HG02759 (cell line): ENCODE results near the gene DLGAP4.

Experiments used
- ATAC-seq: cut with Tn5 transposase; IDR thresholded peaks from one replicate; pipeline ENCODE4 v1.9.1; 2021; ENCODE audit warnings: mild to moderate bottlenecking, moderate library complexity; ENCODE audit not compliant: unreplicated experiment

DLGAP4 gene

GRCh38 chr20:36399969-36400545 is 93.9 kb downstream of the DLGAP4 start:
- no peak for ATAC-seq

DNA sequence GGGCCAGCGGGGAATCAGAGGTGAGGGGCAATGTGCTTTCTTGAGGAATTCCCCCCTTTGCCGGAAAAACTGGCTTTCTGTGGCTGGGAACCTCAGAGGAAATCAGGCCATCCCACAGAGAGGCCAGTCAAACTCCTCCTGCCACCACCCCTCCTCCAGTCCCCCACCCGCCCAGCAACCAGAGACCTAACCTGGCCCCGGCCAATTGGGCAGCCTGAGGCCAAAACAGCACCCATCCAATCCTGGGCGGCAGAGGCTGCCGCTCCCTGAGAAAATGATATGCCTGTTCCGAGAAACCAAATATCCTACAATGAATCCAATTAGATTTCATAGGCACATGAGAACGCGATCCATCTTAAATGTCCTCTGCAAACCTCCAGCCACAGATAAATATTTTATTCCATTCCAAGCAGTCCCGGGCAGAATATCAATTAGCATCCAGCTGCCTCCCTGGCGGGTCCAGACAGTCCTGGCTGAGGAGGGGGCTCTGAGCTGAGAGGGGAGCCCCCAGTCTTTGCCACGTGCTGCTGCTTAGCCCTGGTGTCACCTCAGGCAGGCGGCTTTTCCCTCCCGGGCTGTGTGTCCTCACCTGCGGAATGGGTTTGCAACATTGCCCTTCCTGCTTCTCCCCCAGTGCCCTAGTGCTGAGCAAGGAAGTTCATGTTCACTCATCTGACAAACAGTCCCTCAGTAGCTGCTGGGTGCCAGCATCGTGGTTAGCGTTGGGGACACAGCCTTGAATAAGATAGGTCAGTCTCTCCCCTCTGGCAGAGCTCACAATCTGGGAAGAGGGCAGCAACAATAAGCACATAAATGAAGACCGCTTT is 95.0 kb downstream of the DLGAP4 start:
- ATAC-seq: no peak

DNA sequence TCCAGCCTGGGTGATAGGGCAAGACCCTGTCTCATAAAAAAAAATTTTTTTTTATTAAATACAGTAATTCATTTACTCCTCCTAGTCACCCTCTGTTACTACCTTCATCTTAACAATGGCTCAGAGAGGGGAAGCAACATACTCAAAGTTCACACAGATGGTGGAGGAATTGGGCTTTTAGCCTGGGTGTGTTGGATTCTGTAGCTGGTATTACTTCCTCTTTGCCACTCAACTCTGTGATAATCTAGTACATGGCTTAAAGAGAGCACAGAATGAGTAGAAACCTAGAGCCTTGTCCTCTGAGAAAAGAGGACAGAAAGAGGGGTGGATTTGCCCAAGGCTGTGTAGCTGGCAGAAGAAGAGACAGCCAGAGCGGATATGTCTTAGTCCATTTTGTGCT is 96.6 kb downstream of the DLGAP4 start:
- no peak for ATAC-seq

- no peak for ATAC-seq
Measured at GRCh38 chr20:36404435-36404978, 98.4 kb downstream of the DLGAP4 start.

- no peak for ATAC-seq
Measured at GRCh38 chr20:36405255-36405654, 99.1 kb downstream of the DLGAP4 start.

DNA sequence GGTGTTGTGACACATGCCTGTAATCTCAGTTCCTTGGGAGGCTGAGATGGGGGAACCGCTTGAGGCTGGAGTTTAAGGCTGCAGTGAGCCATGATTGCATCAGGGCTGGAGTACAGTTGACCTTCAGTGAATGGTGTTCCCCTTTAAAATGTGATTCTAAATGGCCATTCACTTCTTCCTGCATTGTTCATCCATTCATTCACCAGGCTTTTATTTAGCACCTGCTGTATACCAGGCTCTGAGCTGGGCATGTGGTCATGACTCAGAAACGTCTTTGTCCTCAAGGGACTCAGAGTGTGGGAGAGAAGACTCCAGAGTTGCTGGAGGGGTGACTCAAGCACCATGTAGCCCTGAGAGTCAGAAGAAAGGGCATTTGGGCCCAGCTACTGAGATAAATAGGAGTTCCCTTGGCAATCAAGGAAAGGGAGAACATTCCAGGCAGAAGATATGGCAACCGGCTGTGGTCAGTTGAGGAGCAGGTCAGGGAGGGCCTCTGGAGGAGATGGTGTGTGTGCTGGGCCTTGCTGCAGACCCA is 101.1 kb downstream of the DLGAP4 start:
- no peak for ATAC-seq

DNA sequence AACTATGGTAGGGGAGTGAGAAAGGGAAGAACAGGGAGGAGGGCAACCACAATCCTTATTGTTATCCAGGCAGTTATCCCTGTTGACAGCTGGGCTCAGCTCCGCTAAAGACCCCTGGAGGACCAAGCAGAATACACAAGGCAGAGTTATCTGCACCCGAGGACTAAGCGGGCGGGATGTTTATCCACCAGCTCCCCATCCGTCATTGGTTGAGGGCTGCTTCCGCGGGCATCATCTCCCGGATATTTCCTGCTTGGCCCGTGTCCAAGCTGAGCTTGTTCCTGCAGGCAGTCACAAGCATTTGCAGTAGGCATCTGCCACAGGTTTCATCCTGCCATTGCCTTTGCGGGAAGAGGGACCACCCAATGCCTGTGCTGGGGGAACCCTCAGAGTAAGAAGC is 102.1 kb downstream of the DLGAP4 start:
- no peak for ATAC-seq

DNA sequence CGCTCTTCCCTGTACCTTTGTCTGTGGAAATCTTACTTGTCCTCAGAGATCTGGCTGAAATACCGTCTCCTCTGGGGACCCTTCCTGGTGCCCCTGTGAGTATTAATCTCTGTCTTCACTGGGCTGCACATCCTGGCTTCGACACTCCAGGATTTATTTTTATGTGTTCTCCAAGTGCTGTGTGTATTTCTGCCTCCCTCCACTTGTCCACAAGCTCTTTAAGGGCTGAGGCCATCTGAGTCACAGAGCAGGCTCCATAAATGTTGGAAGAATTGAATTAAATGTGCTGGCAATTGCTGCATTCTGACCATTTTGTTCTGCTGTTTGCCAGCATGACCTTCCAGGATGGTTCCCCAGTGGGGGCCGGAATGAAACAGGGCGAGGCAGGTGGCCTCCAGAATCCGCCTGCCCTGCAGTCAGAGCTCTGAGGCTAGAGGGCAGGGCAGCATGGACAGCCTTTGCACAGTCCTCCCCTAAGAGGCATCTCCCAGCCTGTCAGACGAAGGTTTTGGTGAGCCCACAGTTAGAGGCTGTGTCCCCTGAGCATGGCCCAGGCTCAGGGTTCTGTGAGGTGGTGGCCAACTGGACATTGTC is 105.8 kb downstream of the DLGAP4 start:
- ATAC-seq: no peak

GRCh38 chr20:36415475-36416002 is 109.4 kb downstream of the DLGAP4 start:
- no peak for ATAC-seq

GRCh38 chr20:36418711-36419110 is 112.6 kb downstream of the DLGAP4 start:
- no peak for ATAC-seq

DNA sequence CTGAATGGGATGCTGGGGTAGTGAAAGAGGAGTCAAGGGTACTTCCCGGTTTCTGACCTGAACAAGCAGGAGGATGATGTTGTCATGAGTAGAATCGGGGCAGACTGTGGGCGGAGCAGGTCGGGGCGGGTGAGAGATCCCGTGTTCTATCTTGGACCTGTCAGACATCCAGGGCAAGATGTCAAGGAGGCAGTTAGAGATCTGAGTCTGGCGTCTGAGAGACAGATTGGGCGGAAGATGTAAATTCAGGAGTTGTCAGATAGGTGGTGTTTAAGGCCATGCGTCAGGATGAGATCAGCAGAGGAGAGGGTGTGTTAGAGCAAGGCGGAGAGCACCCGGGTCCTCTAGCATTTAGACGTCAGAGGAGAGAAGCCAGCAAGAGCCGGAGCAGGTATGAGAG is 115.5 kb downstream of the DLGAP4 start:
- ATAC-seq: no peak

- ATAC-seq: no peak
Measured at GRCh38 chr20:36424314-36424713, 118.2 kb downstream of the DLGAP4 start.

DNA sequence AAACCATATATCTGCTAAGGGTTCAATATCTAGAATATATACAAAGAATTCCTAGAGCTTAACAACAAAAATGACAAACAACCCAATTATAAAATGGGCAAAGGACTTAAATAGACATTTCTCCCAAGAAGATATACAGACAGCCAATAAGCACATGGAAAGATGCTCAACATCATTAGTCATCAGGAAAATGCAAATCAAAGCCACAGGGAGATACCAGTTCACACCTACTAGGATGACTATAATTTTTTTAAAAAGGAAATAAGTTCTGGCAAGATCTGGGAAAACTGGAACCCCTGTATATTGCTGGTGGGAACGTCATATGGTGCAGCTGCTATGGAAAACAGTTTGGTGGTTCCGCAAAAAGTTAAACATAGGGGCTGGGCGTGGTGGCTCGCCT is 119.0 kb downstream of the DLGAP4 start:
- no peak for ATAC-seq

- no peak for ATAC-seq
Measured at GRCh38 chr20:36431604-36432003, 125.5 kb downstream of the DLGAP4 start.

DNA sequence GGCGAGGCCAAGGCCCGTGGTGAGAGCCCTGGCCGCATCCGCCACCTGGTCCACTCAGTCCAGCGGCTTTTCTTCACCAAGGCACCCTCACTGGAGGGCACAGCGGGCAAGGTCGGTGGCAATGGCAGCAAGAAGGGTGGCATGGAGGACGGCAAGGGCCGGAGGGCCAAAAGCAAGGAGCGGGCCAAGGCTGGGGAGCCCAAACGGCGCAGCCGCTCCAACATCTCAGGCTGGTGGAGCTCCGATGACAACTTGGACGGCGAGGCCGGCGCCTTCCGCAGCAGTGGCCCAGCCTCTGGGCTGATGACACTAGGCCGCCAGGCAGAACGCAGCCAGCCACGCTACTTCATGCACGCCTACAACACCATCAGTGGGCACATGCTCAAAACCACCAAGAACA is 126.0 kb downstream of the DLGAP4 start:
- no peak for ATAC-seq

- ATAC-seq: no peak
Measured at GRCh38 chr20:36434383-36434782, 128.2 kb downstream of the DLGAP4 start.

DNA sequence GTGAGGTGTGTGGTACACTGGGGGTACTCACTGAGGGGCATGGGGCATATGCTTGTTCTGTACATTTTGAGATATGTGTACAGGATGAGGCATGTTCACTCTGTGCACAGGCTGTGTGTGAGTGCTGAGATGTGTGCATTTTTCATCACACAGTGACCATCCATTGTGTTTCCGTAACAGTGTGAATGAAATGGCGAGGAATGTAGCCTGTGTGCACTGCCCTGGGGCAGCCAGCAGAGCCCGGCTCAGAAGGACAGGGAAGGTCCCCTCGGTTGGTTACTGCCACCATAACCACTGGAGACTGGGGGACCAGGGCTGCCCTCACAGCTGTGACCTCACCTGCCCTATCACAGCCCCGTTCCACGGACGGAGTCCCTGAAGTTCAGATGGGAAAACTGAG is 129.0 kb downstream of the DLGAP4 start:
- no peak for ATAC-seq

DNA sequence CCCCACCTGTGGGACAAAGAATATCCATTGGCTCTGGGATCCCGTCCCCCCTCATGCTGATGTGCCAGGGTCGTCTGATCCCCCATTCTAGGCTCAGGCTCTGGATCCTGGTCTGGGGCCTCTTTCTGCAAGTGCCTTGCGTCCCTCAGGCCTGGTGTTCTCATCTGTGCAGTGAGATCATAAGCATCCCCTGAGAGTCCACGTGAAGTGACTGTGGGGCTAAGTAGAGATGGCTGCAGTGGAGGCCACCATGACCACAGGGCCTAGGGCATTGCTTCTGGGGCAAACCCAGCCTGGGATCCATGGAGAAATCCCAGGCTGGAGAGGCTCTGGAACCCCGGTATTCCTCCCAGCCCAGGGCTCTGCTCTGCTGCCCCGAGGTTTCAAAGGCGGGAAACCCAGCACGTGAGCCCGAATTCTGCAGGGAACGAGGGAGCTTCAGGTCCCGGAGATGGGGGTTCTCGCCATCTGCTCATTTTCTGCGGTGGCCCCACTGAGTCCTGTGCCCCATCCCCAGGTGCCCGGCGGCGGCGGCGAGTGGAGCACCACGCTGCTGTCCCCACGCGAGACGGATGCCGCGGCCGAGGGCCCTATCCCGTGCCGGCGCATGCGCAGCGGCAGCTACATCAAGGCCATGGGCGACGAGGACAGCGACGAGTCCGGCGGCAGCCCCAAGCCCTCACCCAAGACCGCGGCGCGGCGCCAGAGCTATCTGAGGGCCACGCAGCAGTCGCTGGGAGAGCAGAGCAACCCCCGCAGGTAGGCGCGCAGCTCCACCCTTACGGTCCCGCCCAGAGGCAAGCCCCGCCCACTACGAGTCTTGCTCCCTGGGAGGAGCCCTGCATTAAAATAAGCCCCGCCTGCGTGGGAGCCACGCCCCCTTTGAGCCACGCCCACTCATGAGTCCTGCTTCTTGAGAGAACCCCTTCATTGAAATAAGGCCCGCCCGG is 129.7 kb downstream of the DLGAP4 start:
- no peak for ATAC-seq

DNA sequence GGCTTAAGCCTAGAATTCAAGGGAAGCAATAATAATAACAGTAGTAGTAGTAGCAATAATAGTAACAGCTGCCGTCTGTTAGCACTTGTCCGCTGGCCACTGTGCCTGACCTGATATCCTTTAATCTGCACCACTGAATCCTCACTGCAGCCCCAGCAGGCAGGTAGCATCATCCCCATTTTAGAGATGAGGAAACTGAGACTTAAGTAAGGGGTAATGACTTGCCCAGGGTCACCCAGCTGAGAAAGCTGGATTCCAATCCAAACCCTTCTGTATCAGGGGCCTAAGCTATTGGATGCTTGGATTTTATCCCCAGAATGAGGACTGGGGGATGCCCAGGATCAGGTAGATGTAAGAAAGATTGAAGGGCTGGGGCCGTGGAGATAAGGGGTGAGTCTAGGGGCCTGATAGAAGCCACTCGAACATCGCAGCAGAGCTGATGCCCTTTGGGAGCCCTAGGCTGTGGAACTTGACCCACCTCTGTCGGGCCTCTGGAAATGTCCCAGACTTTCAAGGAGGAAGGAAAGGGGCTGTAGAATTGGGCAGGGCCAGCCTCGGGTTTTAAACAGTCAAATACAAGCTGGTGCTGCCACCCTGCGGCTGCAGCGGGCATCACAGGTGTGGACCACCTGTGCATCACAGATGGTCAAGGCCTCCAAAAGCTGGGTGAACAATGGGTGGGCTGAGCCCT is 133.0 kb downstream of the DLGAP4 start:
- ATAC-seq: no peak

- ATAC-seq: no peak
Measured at GRCh38 chr20:36439731-36440072, 133.6 kb downstream of the DLGAP4 start.
